ENCODE data around the gene STXBP5. TPM values are rescaled to one million over a fixed set of nuclear protein-coding genes. Genes with fewer than 3 reads are reported as not detected.
A peak's percentile ranks its signal among the peaks of the same experiment; 100 is the strongest.

Gene STXBP5
- total and polyA plus RNA-seq, 5 donors from 2014 or later = 1.9 to 32.4 (median 3.5) TPM

DNA sequence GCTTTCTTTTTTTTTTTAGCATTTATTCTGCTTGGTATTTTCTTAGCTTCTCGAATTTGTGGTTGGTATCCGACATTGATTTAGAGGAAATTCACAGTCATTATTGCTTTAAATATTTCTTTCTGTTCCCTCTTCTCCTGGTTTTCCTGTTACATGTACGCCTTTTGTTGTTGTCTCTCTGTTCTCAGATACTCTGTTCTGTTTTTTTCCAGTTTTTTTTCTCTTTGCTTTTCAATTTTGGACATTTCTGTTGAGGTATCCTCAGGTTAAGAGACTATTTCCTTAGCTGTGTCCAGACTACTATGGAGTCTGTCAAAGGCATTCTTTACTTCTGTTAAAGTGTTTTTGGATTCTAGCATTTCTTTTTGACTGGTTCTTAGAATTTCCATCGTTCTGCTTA lies 17.5 kb downstream of the STXBP5 start:
- H3K4me3 Mint-ChIP-seq = no peak overlapping the region

DNA sequence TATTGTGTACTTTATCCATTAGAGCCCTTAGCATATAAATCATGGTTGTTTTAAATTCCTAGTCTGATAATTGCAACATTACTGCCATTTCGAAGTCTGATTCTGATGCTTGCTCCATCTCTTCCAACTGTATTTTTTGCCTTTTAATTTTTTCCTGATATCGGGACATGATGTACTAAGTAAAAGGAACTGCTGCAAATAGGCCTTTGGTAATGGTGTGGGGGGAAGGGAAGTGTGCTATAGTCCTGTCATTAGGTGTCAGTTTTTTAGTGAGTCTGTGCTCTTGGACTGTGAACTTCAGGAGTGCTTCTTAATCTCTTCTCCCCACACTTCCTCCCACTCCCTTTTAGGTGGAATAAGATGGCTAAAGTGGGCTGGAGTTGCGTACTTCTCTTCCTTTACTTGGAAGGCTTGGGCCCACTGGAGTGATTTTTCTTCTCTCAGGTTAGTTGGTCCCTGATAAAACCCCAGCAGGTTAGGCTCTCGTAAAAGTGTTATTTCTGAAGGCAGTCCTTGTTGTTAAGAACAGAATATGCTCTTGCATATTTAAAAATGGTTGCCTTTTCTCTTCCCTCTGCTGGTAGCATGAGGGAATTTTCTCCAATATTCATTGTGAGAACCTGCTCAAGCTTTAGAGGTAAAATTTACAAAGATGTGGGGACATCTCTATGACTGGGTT lies 18.1 kb downstream of the STXBP5 start:
- Mint-ChIP-seq H3K27ac (peak overlapping the region in 2 of 3 donors; percentile 19 to 43), H3K4me1 (peaks cover 33 to 63% (median 50%) of the 10 kb centered on the region in 4 donors)
- DNase-seq = peak in 2 of 3 donors; percentile 26

More for the DNA sequence above, 17.5 kb downstream of the STXBP5 start:
- Histone ChIP-seq H3K9me3 (ENCODE audit: control insufficient read depth in 2 of 2, low read length in 2 of 2) (no peaks in the 10 kb centered on the region), H3K4me1 (ENCODE audit: control insufficient read depth, insufficient read depth, low read length, poor library complexity, severe bottlenecking) (no peaks in the 10 kb centered on the region), H3K4me3 (ENCODE audit: low read depth, low read length) (no peak overlapping the region), H3K27ac (ENCODE audit: insufficient read depth, low read length, poor library complexity, severe bottlenecking) (no peak overlapping the region), H3K27me3 (ENCODE audit: control insufficient read depth, insufficient read depth, low read length) (no peaks in the 10 kb centered on the region), H3K36me3 (ENCODE audit: control insufficient read depth, insufficient read depth, low read length) (peaks cover 7% of the 10 kb centered on the region)
- peaks cover 37% of the 10 kb centered on the region for H3K36me3 Mint-ChIP-seq
- ATAC-seq (ENCODE audit: low read depth in 2 of 2) = no peak
- peak overlapping the region in 1 of 3 donors; percentile 19 for H3K27ac Mint-ChIP-seq
- no peak for DNase-seq
- H3K27me3 Mint-ChIP-seq = no peaks in the 10 kb centered on the region
- no peaks in the 10 kb centered on the region for H3K9me3 Mint-ChIP-seq
- H3K4me1 Mint-ChIP-seq = peaks cover 30 to 59% (median 51%) of the 10 kb centered on the region in 4 donors

DNA sequence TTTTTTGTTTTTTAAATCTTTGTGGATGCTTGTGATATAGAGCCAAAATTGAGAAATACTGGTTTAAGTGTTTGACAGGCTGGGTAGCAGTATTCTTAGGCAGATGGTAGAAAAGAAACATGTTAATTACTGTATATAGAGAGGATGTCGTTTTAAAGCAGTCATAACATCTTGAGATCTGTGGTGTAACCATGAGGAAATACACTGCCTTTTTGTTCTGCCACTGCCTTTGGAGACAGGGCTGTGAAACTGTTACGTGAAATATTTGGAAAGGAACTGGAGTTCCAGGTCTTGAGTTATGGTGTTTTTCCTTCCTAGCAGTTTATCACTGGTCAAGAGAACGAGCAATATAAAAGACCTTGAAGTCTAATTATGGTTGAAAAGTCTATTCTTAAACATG lies 19.5 kb downstream of the STXBP5 start:
- Mint-ChIP-seq H3K36me3 (peaks cover 29% of the 10 kb centered on the region), H3K4me1 (peaks cover 42 to 71% (median 55%) of the 10 kb centered on the region in 4 donors), H3K4me3 (no peak overlapping the region), H3K27me3 (no peaks in the 10 kb centered on the region), H3K27ac (no peak overlapping the region), H3K9me3 (no peaks in the 10 kb centered on the region)
- Histone ChIP-seq H3K36me3 (ENCODE audit: control insufficient read depth, insufficient read depth, low read length) (peaks cover 6% of the 10 kb centered on the region), H3K27me3 (ENCODE audit: control insufficient read depth, insufficient read depth, low read length) (no peaks in the 10 kb centered on the region), H3K4me3 (ENCODE audit: low read depth, low read length) (no peak overlapping the region), H3K9me3 (ENCODE audit: control insufficient read depth in 2 of 2, low read length in 2 of 2) (no peaks in the 10 kb centered on the region), H3K4me1 (ENCODE audit: control insufficient read depth, insufficient read depth, low read length, poor library complexity, severe bottlenecking) (peaks cover 4% of the 10 kb centered on the region), H3K27ac (ENCODE audit: insufficient read depth, low read length, poor library complexity, severe bottlenecking) (no peak overlapping the region)
- DNase-seq = no peak
- no peak for ATAC-seq (ENCODE audit: low read depth in 2 of 2)

More for the DNA sequence above, 18.1 kb downstream of the STXBP5 start:
- Histone ChIP-seq H3K27ac (ENCODE audit: insufficient read depth, low read length, poor library complexity, severe bottlenecking) (no peak overlapping the region), H3K36me3 (ENCODE audit: control insufficient read depth, insufficient read depth, low read length) (peaks cover 7% of the 10 kb centered on the region), H3K27me3 (ENCODE audit: control insufficient read depth, insufficient read depth, low read length) (no peaks in the 10 kb centered on the region), H3K4me1 (ENCODE audit: control insufficient read depth, insufficient read depth, low read length, poor library complexity, severe bottlenecking) (peaks cover under 1% of the 10 kb centered on the region), H3K9me3 (ENCODE audit: control insufficient read depth in 2 of 2, low read length in 2 of 2) (no peaks in the 10 kb centered on the region), H3K4me3 (ENCODE audit: low read depth, low read length) (no peak overlapping the region)
- no peaks in the 10 kb centered on the region for H3K9me3 Mint-ChIP-seq
- H3K4me3 Mint-ChIP-seq = no peak overlapping the region
- ATAC-seq (ENCODE audit: low read depth in 2 of 2) = peak in 1 of 2 donors; percentile 44
- no peaks in the 10 kb centered on the region for H3K27me3 Mint-ChIP-seq
- H3K36me3 Mint-ChIP-seq = peaks cover 33% of the 10 kb centered on the region

DNA sequence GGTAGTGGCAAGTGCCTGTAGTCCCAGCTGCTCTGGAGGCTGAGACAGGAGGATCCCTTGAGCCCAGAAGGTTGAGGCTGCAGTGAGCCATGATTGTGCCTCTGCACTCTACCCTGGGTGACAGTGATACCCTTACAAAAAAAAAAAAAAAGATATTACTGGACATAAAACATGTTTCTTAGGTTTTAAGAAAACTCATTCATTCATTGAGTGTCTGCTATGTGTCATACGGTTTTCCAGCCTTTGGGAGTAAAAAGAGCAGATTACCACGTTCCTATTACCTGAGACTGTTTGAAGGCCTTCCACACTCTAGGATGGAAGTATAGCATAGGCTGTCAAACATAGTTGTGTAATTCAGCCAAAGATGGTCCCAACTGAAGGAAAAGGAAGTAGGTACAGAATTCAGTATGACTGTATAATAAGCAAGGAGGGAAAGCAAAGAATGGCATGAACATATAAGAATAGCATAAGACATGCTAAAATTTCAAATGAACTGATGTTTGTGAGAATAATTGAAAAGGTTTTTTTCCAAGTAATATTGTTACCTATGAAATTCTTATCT lies 22.0 kb downstream of the STXBP5 start:
- Mint-ChIP-seq H3K4me1 (peaks cover 27 to 58% (median 35%) of the 10 kb centered on the region in 4 donors), H3K4me3 (no peak overlapping the region), H3K27ac (no peak overlapping the region), H3K36me3 (peaks cover 13% of the 10 kb centered on the region), H3K9me3 (no peaks in the 10 kb centered on the region), H3K27me3 (no peaks in the 10 kb centered on the region)
- no peaks in the 10 kb centered on the region for H3K27me3 ChIP-seq (ENCODE audit: control insufficient read depth, insufficient read depth, low read length)
- peaks cover 2% of the 10 kb centered on the region for H3K36me3 ChIP-seq (ENCODE audit: control insufficient read depth, insufficient read depth, low read length)
- DNase-seq (no peak), ATAC-seq (ENCODE audit: low read depth in 2 of 2) (no peak)
- H3K4me3 ChIP-seq (ENCODE audit: low read depth, low read length) = no peak overlapping the region
- H3K27ac ChIP-seq (ENCODE audit: insufficient read depth, low read length, poor library complexity, severe bottlenecking) = no peak overlapping the region
- peaks cover 4% of the 10 kb centered on the region for H3K4me1 ChIP-seq (ENCODE audit: control insufficient read depth, insufficient read depth, low read length, poor library complexity, severe bottlenecking)
- H3K9me3 ChIP-seq (ENCODE audit: control insufficient read depth in 2 of 2, low read length in 2 of 2) = no peaks in the 10 kb centered on the region

DNA sequence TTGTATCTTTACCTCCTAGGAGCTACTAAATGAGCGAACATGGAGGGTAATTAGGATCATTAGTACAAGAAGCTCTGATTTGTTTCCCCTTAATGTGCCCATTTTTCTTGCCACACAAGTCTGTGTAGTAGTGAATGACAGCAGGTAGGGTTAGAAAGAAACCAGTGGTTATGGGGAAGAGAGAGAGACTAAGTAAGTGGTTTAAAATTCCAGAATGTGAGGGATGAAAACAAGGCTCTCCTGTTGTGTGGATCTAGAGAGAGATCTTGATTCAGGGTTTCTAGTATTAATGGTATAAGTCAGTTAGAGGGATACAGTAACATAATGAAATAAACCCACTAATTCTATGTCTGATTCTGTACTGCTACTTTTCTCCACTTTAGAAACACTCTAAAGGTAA lies 22.7 kb downstream of the STXBP5 start:
- no peak for DNase-seq
- H3K9me3 ChIP-seq (ENCODE audit: control insufficient read depth in 2 of 2, low read length in 2 of 2) = no peaks in the 10 kb centered on the region
- H3K27me3 ChIP-seq (ENCODE audit: control insufficient read depth, insufficient read depth, low read length) = no peaks in the 10 kb centered on the region
- no peak overlapping the region for H3K4me3 ChIP-seq (ENCODE audit: low read depth, low read length)
- Mint-ChIP-seq H3K9me3 (no peaks in the 10 kb centered on the region), H3K4me3 (no peak overlapping the region), H3K4me1 (peaks cover 29 to 53% (median 32%) of the 10 kb centered on the region in 4 donors), H3K36me3 (peaks cover 7% of the 10 kb centered on the region), H3K27me3 (no peaks in the 10 kb centered on the region), H3K27ac (peak overlapping the region in 1 of 3 donors; percentile 62)
- no peak overlapping the region for H3K27ac ChIP-seq (ENCODE audit: insufficient read depth, low read length, poor library complexity, severe bottlenecking)
- peaks cover 2% of the 10 kb centered on the region for H3K36me3 ChIP-seq (ENCODE audit: control insufficient read depth, insufficient read depth, low read length)
- peak in 1 of 2 donors; percentile 20 for ATAC-seq (ENCODE audit: low read depth in 2 of 2)
- peaks cover 4% of the 10 kb centered on the region for H3K4me1 ChIP-seq (ENCODE audit: control insufficient read depth, insufficient read depth, low read length, poor library complexity, severe bottlenecking)

DNA sequence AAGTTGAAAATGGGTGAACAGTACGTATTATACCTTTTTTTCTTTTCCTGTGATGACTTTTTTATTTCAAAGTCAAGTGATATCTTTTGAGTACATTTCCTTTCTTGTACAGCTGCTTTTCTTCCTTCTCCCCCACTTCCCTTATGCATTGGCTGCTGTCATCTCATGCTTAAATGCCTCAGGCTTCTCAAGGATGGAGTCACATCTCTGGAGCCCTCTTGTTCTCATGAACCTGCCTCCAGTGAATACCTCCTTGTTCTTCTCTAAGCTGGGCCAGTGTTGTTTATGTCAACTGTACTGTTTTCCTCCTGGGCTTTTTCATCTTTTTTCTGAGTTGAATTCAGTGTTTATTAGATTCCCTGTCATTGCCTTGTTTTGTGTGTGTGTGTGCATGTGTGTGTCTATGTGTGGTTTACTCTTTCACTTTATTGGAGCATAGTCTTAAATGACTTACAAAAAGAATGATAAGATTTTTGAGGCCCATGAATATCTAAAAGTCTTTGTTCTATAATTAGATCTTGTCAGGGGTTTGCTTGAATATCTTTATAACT lies 23.6 kb downstream of the STXBP5 start:
- DNase-seq = no peak
- Histone ChIP-seq H3K36me3 (ENCODE audit: control insufficient read depth, insufficient read depth, low read length) (peaks cover 2% of the 10 kb centered on the region), H3K4me3 (ENCODE audit: low read depth, low read length) (no peak overlapping the region), H3K27ac (ENCODE audit: insufficient read depth, low read length, poor library complexity, severe bottlenecking) (no peak overlapping the region), H3K9me3 (ENCODE audit: control insufficient read depth in 2 of 2, low read length in 2 of 2) (no peaks in the 10 kb centered on the region), H3K27me3 (ENCODE audit: control insufficient read depth, insufficient read depth, low read length) (no peaks in the 10 kb centered on the region), H3K4me1 (ENCODE audit: control insufficient read depth, insufficient read depth, low read length, poor library complexity, severe bottlenecking) (peaks cover 4% of the 10 kb centered on the region)
- Mint-ChIP-seq H3K4me3 (no peak overlapping the region), H3K4me1 (peaks cover 21 to 45% (median 32%) of the 10 kb centered on the region in 4 donors), H3K9me3 (no peaks in the 10 kb centered on the region), H3K36me3 (peaks cover 5% of the 10 kb centered on the region), H3K27ac (peak overlapping the region in 2 of 3 donors; percentile 24 to 28), H3K27me3 (no peaks in the 10 kb centered on the region)
- no peak for ATAC-seq (ENCODE audit: low read depth in 2 of 2)

DNA sequence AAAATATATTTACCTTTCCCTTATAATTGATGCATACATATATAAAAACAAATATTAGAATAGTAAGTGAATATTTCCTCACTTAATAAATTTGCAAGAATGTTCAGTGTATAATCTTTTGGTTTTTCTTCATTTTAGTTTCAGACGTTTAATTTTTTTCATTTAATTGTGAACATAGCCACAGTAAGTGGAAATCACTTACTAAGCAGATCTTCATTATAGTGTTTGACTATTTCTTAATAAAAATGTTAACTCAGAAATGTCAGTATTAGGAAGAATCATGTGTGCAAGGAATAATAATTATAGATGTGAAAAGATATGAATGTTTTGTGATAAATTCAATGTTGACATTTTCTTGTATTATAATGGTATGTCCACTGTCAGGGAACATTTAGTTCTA lies 27.4 kb downstream of the STXBP5 start:
- H3K4me3 Mint-ChIP-seq = no peak overlapping the region
- H3K9me3 Mint-ChIP-seq = no peaks in the 10 kb centered on the region
- Histone ChIP-seq H3K4me1 (ENCODE audit: control insufficient read depth, insufficient read depth, low read length, poor library complexity, severe bottlenecking) (peaks cover 4% of the 10 kb centered on the region), H3K36me3 (ENCODE audit: control insufficient read depth, insufficient read depth, low read length) (peaks cover 2% of the 10 kb centered on the region), H3K4me3 (ENCODE audit: low read depth, low read length) (no peak overlapping the region), H3K27me3 (ENCODE audit: control insufficient read depth, insufficient read depth, low read length) (no peaks in the 10 kb centered on the region), H3K9me3 (ENCODE audit: control insufficient read depth in 2 of 2, low read length in 2 of 2) (no peaks in the 10 kb centered on the region), H3K27ac (ENCODE audit: insufficient read depth, low read length, poor library complexity, severe bottlenecking) (no peak overlapping the region)
- H3K36me3 Mint-ChIP-seq = peaks cover 11% of the 10 kb centered on the region
- H3K27ac Mint-ChIP-seq = no peak overlapping the region
- DNase-seq (no peak), ATAC-seq (ENCODE audit: low read depth in 2 of 2) (no peak)
- H3K27me3 Mint-ChIP-seq = no peaks in the 10 kb centered on the region
- peaks cover 23 to 36% (median 31%) of the 10 kb centered on the region in 4 donors for H3K4me1 Mint-ChIP-seq

All from CD4-positive, CD25-positive, alpha-beta regulatory T cell (primary cell).